ENCODE results near the gene MYLK.
"Not testable (repeated sequence)": the region's sequence is repeated elsewhere in the genome, so short reads cannot be mapped to it uniquely, and the experiment has no call there.

MYLK gene, protein sequence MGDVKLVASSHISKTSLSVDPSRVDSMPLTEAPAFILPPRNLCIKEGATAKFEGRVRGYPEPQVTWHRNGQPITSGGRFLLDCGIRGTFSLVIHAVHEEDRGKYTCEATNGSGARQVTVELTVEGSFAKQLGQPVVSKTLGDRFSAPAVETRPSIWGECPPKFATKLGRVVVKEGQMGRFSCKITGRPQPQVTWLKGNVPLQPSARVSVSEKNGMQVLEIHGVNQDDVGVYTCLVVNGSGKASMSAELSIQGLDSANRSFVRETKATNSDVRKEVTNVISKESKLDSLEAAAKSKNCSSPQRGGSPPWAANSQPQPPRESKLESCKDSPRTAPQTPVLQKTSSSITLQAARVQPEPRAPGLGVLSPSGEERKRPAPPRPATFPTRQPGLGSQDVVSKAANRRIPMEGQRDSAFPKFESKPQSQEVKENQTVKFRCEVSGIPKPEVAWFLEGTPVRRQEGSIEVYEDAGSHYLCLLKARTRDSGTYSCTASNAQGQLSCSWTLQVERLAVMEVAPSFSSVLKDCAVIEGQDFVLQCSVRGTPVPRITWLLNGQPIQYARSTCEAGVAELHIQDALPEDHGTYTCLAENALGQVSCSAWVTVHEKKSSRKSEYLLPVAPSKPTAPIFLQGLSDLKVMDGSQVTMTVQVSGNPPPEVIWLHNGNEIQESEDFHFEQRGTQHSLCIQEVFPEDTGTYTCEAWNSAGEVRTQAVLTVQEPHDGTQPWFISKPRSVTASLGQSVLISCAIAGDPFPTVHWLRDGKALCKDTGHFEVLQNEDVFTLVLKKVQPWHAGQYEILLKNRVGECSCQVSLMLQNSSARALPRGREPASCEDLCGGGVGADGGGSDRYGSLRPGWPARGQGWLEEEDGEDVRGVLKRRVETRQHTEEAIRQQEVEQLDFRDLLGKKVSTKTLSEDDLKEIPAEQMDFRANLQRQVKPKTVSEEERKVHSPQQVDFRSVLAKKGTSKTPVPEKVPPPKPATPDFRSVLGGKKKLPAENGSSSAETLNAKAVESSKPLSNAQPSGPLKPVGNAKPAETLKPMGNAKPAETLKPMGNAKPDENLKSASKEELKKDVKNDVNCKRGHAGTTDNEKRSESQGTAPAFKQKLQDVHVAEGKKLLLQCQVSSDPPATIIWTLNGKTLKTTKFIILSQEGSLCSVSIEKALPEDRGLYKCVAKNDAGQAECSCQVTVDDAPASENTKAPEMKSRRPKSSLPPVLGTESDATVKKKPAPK (N-terminal part only)

DNA sequence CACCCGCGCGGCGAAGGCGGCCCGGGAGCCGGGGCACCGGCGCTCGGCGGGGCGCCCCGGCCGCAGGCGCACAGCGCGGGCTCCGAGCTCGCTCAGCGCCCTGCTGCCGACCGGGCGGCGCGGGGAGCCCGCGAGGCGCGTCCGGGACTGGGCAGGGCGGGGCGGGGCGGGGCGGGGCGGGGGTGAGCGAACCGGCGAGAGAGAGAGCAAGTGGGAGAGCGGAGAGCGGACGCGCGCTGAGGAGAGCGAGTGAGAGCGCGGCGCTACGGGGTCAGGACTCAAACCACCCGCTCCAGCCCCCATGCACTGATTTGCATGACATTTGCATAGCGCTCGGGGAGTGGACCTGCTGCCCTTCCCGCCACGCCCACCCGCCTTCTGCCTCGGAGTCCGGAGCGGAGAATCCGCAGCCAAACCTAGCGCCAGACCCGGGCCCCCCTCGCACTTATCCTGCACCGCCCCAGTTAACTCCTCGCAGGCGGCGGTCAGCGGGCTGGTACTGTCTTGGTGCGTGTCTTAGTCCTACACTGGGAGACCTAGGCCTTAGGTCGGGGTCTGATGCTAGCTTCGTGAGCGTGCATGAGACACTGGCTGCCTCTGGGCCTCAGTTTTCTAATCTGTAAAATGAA, at the start of gene MYLK:
Gene MYLK, minus strand, starts transcription at position 130 of the 629 bp plus-strand sequence. CDS start 90,491 bp downstream, outside the sequence.
- in situ Hi-C loops (cut with HindIII; ENCODE audit: low sequenced_read_pairs), result no loop called here

DNA sequence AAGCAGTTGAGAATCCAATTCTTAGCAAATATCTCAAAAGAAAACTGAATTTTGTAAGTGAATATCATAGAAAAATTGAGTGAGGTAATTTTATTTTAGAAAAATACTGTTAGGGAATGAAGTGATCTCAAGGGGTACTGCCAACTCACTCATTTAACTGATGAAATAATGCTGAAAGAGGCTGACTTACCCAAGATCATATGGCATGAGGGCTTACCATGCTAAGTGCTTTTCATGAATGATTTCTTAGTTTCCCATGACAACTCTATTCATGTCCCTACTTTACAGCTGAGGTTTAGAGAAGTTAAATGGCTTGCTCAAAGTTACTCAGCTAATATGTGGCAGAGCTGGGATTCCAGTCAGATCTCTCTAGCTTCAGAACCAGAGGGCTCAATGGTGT, 46.3 kb upstream of the MYLK start:
- in situ Hi-C loops (cut with HindIII; ENCODE audit: low sequenced_read_pairs), result no loop called here

DNA sequence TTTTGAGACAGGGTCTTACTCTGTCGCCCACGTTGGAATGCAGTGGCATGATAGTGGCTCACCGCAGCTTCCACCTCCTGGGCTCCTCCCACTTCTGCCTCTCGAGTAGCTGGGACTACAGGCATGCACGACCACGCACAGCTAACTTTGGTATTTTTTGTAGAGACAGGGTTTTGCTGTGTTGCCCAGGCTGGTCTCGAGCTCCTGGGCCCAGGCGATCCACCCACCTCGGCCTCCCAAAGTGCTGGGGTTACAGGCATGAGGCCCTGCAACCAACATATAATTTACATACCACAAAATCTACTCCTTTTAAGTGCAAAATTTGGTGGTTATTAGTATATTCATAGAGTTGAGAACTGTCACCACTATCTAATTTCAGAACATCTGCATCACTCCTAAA, 45.2 kb upstream of the MYLK start:
- in situ Hi-C loops (cut with HindIII; ENCODE audit: low sequenced_read_pairs), result no loop called here

DNA sequence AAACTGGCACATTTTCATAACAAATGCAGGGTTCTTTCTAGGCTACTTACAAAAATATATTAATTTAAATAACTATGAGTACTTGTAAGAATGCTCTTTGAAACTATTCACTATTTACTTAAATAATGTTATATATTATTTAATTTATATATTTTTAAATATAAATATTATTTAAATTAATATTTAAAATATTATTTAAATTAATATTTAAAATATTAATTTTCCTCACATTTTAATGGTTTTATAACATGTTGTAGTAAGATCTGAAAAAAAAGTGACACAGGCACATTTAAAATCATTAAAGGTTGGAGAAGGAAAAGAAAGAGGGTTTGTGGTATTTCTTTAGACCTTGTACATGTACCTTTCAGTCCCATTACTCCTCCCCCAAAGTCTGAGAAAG, 42.3 kb upstream of the MYLK start:
- in situ Hi-C loops (cut with HindIII; ENCODE audit: low sequenced_read_pairs), result no loop called here

DNA sequence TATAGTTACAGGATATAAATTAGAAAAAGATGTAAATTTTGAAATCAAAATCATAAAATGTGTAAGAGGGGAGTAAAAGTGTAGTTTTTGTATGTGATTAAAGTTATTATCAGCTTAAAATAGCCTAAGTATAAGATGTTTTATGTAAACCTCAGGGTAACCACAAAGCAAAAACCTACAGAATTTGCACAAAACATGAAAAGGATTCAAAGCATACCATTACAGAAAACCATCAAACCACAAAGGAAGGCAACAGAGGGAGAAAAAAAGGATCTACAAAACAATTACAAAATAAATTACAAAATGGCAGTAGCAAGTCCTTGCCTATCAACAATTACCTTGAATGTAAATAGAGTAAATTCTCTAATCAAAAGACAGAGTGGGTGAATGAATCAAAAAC, 36.7 kb upstream of the MYLK start:
- in situ Hi-C loops (cut with HindIII; ENCODE audit: low sequenced_read_pairs), result no loop called here

DNA sequence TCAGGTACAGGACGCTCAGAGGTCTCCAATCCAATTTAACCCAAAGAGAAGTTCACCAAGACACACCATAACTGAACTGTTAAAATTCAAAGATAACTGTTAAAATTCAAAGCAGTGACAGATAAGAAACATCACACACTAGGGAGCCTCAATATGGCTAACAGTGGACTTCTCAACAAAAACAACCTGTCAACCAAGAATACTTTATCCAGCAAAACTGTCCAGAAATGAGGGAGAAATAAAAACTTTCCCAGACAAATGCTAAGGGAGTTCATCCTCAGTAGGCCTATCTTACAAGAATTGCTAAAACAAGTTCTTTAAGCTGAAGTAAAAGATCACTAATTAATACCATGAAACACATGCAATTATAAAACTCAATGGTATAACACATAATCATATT, 36.3 kb upstream of the MYLK start:
- in situ Hi-C loops (cut with HindIII; ENCODE audit: low sequenced_read_pairs), result no loop called here

DNA sequence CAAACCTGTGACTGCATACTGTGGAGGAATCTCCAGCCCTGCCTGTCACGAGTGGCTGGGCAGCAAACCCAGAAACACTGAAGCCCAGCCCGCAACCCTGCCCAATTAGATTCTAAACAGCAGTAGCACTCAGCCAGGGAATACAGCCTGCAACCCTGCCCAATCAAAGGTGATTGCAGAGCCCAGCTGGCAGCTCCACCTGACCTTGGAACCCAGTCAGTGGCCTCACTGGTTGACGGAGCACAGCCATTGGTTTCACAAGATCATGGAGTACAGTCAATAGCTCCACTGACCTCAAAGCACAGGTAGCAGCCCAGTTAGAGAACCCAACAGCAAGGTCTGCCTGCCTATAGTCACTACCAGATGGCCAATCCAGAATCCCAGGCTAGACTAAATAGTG, 35.2 kb upstream of the MYLK start:
- in situ Hi-C loops (cut with HindIII; ENCODE audit: low sequenced_read_pairs), result no loop called here

DNA sequence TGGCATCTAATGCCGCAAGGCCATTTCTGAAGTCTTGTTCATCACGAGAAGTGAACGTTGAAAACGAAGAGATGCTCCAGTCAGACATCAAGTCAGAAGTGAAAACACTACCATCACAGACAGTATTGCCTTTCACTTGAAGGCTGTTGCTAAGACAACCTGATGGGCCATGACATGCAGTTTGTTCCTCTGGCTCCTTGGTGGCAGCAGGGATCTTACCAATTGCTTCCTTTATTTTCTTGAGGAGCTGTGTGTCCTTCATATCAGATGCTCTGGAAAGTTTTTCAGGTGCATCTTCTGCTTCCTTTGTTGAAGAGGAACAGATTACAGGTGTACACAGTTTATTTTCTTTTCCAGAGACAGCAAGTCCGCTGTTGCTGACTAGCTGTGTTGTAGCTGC, 30.7 kb upstream of the MYLK start:
- in situ Hi-C loops (cut with HindIII; ENCODE audit: low sequenced_read_pairs), result no loop called here

DNA sequence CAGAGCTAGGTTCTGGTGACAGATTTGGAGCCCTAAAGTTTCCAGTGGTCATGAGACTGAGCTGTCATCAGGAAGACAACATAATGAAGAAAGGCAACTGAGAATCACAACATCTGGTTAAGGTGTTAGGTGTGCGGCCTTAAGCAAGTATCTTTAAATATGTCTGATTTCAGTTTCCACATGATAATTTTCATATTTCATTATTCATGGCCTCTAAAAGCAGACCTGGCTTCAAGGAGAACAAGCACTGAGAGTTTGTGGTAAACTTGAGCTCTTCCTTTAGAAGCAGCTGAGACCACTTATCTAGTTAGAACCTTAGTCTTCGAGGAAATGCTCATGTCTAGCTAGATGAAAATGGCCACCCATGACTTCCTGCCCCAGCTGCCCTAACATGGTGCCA, 25.7 kb upstream of the MYLK start:
- in situ Hi-C loops (cut with HindIII; ENCODE audit: low sequenced_read_pairs), result no loop called here

DNA sequence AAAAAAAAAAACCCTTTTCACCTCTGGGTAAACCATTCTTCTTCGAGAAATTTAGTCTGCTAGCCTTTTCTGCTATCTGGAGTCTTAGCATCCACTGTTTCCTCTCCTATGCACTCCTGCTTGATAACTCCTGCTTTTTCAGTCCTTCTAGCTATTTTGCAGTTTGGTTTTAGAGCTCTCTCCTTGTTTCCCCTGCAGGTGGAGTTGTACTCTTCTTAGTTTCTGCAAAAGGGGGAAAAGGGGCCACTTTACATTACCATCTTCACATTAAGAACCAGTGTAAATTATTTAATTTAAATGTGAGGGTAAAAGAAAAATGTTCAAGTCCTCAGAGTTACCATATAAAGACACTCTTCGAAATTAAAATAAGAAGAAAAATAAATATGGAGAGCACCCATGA, 23.6 kb upstream of the MYLK start:
- in situ Hi-C loops (cut with HindIII; ENCODE audit: low sequenced_read_pairs), result no loop called here

DNA sequence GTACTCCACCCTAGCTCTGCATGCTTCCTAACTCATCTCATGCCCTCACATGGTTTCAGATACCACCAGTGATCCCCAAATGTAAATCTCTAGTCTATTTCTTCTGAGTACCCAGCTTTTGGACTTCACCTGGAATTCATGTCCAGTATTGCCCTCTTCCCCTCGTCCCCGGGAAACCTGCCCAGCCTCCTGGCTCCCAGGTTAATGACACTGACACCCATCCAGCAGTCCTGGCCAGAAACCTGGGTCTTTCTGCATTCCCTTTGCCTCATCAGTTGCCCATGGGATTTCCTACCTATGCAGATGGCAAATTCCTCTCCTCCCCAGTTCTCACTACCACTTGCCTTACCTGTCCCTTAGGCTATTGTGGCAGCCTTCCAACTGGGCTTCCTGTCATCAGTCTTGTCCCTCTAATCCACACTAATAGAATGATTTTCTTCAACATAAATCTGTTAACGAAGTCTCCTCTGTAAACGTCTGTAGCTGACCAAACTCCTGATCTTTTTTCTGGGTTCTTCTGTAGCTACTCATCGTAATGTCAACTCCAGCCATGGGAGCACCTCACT, 15.3 kb upstream of the MYLK start:
- in situ Hi-C loops (cut with HindIII; ENCODE audit: low sequenced_read_pairs), result no loop called here

DNA sequence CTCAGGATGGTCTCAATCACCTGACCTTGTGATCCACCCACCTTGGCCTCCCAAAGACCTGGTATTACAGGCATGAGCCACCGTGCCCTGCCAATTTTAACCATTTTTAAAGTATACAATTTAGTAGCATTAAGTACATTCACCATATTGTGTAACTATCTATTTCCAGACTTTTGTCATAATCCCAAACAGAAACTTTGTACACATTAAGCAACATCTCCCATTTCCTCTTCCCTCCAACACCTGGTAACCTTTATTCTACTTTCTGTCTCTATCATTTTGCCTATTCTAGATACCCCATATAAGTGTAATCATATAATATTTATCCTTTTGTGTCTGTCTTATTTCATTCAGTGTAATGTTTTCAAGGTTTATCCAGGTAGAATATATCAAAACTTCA, 8.9 kb upstream of the MYLK start:
- in situ Hi-C loops (cut with HindIII; ENCODE audit: low sequenced_read_pairs), result no loop called here

DNA sequence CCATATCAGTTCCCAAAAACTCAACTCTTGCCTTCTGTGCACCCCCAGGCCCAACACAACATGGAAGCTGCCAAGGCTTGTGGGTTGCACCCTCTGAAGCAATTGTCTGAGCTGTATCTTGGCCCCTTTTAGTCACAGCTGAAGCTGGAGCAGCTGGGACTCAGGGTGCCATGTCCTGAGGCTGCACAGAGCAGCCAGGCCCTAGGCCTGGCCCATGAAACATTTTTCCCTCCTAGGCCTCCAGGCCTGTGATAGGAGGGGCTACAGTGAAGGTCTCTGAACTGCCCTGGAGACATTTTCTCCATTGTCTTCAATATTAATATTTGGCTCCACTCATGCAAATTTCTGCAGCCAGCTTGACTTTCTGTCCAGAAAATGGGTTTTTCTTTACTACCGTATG, 8.1 kb upstream of the MYLK start:
- in situ Hi-C loops (cut with HindIII; ENCODE audit: low sequenced_read_pairs), result no loop called here

DNA sequence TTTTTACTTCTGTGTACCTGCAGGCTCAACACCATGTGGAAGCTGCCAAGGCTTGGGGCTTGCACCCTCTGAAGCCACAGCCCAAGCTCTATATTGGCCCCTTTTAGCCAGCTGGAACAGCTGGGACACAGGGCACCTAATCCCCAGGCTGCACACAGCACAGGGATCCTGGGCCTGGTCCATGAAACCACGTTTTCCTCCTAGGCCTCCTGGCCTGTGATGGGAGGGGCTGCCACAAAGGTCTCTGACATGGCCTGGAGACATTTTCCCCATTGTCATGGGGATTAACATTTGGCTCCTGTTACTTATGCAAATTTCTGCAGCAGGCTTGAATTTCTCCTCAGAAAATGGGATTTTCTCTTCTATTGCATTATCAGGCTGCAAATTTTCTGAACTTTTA, 6.9 kb upstream of the MYLK start:
- in situ Hi-C loops (cut with HindIII; ENCODE audit: low sequenced_read_pairs), result not testable (repeated sequence)

DNA sequence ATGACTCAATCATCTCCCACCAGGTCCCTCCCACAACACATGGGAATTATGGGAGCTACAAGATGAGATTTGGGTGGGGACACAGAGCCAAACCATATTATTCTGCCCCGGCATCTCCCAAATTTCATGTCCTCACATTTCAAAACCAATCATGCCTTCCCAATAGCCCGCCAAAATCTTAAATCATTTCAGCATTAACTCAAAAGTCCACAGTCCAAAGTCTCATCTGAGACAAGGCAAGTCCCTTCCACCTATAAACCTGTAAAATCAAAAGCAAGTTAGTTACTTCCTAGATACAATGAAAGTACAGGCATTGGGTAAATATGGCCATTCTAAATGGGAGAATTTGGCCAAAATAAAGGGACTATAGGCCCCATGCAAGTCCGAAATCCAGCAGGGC, 6.0 kb upstream of the MYLK start:
- in situ Hi-C loops (cut with HindIII; ENCODE audit: low sequenced_read_pairs), result not testable (repeated sequence)

DNA sequence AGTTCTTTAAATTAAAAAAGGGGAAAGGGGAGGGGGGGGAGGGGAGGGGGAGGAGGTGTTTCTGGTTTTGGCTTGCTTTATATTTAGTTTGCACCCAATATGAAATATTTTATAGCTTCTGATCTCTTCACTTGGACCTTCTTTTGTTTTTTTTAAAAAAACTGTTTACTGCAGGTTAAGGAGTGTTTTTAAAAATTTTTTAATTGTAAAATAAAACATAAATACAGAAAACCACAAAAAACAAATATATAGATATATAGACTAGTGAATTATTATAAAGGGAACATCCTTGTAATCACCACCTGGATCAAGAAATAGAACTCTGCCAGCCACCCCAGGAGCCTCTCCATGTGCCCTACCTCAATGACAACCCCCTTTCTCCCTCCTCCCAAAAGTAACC, 861 bp upstream of the MYLK start:
- in situ Hi-C loops (cut with HindIII; ENCODE audit: low sequenced_read_pairs), result no loop called here

DNA sequence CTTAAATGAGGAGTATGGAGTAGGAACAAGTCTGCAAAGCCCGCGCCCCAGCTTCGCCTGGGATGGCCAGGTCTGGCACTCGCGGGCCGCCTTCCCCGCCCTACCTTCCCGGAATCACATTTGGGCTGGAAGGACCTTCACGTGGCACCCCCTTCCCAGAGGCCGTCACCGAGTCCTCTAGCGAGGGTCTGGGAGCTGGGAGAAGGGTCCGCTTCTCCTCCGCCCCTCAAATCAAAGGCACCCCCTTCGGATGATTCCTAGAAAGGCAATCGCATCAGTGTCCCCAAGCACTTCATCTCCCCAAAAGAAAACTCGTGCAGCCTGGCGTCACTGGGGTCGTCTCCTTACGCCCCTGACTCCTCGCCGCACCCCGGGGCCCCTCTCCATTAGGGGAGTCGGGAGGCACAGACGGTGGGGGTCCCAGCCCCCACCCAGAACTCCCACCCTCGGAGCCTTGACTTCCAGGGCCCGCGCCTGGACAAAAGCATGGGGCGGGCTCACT, 380 bp downstream of the MYLK start:
- in situ Hi-C loops (cut with HindIII; ENCODE audit: low sequenced_read_pairs), result no loop called here

DNA sequence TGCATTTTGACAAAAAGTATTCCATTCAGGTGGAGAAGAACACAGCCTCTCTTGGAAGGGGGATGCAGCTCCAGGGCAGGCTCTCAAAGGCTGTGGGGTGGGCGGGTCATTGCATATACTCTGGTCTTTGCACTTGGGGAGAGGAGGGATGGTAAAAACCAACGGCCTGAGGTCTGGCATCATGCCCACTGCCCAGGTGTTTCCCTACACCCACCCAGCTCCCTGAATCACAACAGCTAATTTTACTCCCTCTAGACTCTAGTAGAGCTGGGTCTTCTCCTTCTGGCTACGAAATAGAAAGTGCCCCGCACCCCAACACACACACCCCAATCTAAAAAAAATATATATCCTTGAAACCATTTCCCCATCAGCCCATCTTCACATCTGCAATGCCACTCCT, 1.0 kb downstream of the MYLK start:
- in situ Hi-C loops (cut with HindIII; ENCODE audit: low sequenced_read_pairs), result no loop called here

DNA sequence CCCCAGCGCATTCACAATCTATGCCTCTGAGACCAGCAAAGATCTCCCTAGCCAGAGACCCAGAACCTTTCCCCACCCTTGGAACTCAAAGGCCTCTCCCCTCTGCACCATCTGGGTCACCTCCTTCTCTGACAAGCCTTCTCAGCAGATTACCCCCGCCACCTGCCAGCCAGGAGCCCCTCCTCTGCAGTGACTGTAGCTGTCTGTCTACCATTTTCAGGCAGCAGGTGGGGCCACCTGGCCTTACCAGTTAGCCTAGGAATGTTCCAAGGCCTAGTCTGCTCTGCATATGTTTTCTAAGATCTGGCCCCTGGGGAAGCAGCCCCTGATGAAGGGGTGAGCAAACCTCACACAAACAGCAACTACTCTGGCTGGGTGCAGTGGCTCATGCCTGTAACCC, 2.4 kb downstream of the MYLK start:
- in situ Hi-C loops (cut with HindIII; ENCODE audit: low sequenced_read_pairs), result no loop called here

DNA sequence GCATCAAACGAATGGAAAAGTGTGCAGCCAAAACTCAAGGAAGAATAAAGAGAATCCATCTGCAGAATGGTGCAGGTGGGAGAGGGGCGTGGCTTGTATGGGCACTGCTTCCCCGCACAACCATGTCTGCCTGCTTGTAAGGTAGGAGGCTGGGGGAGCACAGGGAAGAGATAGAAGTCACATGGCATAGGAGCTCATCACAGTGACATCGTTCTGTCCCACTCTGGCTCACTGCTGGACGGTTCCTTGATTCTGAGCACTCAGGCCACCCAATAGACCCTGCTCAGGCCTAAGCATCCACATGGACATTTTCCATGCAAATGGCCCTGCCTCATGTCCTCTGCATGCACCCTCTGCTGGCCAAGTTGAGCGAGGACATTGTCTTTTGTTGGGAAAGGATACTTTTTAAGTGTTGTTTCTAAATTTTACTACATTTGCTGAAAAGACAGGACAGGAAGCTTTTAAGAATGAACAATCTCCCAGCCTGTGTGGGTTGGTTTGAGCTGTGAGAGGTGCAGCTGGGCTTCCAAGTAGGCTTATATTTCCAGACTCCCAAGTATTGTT, 3.1 kb downstream of the MYLK start:
- in situ Hi-C loops (cut with HindIII; ENCODE audit: low sequenced_read_pairs), result no loop called here
